K562 (cell line): Measurements from ENCODE around the gene CDC45. TPM values are rescaled to one million over a fixed set of nuclear protein-coding genes. Genes with fewer than 3 reads are reported as not detected.
A peak's percentile ranks its signal among the peaks of the same experiment; 100 is the strongest.

Experiments
- CEBPB ChIP-seq: fragments of 450-650 bp; IDR thresholded peaks from 2 replicates; pipeline ENCODE4 v1.6.1; 2016; ENCODE audit warnings: missing genetic modification characterization, missing compliant biosample characterization
- CHD7 ChIP-seq: fragments of 200-600 bp; sonication (generic); IDR thresholded peaks from one replicate; pipeline ENCODE4 v1.6.1; 2012; ENCODE audit warnings: mild to moderate bottlenecking, low read depth, low read length, inconsistent platforms
- CREM ChIP-seq: IDR thresholded peaks from 2 replicates; pipeline ENCODE4 v1.6.1; 2014; ENCODE audit warnings: antibody characterized with exemption, low read depth
- LEF1 ChIP-seq: fragments of 450-650 bp; IDR thresholded peaks from 2 replicates; pipeline ENCODE4 v1.6.1; 2016; ENCODE audit warnings: mild to moderate bottlenecking
- MYNN ChIP-seq, 2 experiments: sonication (generic); formaldehyde crosslinking in 1 of 2; IDR thresholded peaks; 2 replicates each; pipeline versions ENCODE4 v1.5.0 to v1.6.1; 2016 to 2020; ENCODE audit warnings: antibody characterized with exemption in 1 of 2, missing genetic modification reagents in 1 of 2
- POLR2A ChIP-seq: fragments of 450-650 bp; conservative IDR thresholded peaks from 2 replicates; pipeline ENCODE4 v1.6.1; 2016
- TEAD1 ChIP-seq, 2 experiments: fragments of 450-650 bp in 1 of 2; sonication (generic) in 1 of 2; formaldehyde crosslinking; IDR thresholded peaks; 2 replicates each; pipeline versions ENCODE4 v1.4.0 to v1.8.0; 2020 to 2022; ENCODE audit warnings: mild to moderate bottlenecking in 2 of 2, missing genetic modification reagents in 1 of 2
- ZNF253 ChIP-seq: fragments of 250-450 bp; sonication (Bioruptor Pico); conservative IDR thresholded peaks from 2 replicates; pipeline ENCODE4 v1.6.1; 2021; ENCODE audit warnings: mild to moderate bottlenecking
- polyA plus RNA-seq, 8 experiments: library from polyadenylated mRNA; depleted of rRNA in 4 of 8; stranded (reverse) in 5 of 8; unstranded in 3 of 8; fragments of >200 nt; fragmentation: Nextera tagmentation in 2 of 8; fragmentation: Illumina TruSeq in 1 of 8; extraction: Ambion mirVana in 2 of 8; extraction: Trizol in 1 of 8; gene quantifications; 2 replicates each; pipeline versions ENCODE4 v1.2.1 to v1.2.3, GENCODE V29; 2011 to 2014; ENCODE audit warnings: inconsistent platforms in 1 of 8, missing spikeins in 1 of 8
- total RNA-seq, 7 experiments: library from RNA; depleted of rRNA in 6 of 7; stranded (reverse); fragments of >200 nt in 6 of 7; fragmentation: Illumina TruSeq in 2 of 7; extraction: Trizol in 2 of 7; gene quantifications; 2 replicates each; pipeline versions ENCODE4 v1.2.1 to v1.2.3, GENCODE V29; 2011 to 2021; ENCODE audit warnings: low replicate concordance in 1 of 7
- TF ChIP-seq, protein P1 (sequence below): sonication (generic); formaldehyde crosslinking; IDR thresholded peaks from 2 replicates; pipeline ENCODE4 v1.8.0; 2022; ENCODE audit warnings: mild to moderate bottlenecking, missing genetic modification reagents
- TF ChIP-seq, protein P2 (sequence below): fragments of 250-450 bp; sonication (Bioruptor Pico); IDR thresholded peaks from 2 replicates; pipeline ENCODE4 v1.4.0; 2020; ENCODE audit warnings: mild to moderate bottlenecking, moderate library complexity

The CDC45 gene
- total and polyA plus RNA-seq, 9 of the 15 experiments (the other 6 are each of a cell fraction or from before 2014, with no cell fraction given) = 251 to 580 (median 410) TPM

DNA sequence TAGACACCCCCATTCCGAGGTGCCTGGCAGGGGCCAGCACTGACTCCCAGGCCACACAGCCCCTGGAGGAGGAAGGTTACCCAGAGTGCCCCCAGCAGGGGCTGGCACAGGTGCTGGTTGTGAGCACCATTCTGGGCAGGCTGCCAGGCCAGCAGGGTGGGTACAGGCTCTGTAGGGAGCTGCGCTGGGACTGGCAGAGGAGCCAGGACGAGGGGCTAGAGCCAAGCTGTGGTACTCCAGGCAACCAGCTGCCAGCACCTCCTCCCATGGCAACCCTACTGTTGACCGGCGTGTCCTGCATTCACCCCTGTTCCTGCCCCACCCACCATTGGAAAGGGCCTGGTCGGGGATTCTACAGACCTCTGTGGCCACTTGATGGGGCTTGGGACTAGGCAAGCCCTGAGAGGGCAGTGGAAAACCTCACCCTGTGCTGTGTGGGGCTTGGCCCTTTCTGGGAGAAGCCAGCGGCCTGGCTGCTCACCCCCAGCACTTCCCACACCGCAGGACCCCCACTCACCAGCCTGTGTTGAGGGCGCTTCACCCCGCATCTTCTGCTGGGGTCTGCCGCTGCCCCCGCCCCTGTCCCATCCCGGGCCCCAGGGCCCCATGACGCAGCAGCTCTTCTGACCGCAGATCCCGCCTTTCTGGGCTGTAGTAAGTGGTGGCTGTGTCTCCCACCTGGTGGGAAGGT lies 42.6 kb downstream of the CDC45 start (continued):
- TF ChIP-seq, protein P1, sequence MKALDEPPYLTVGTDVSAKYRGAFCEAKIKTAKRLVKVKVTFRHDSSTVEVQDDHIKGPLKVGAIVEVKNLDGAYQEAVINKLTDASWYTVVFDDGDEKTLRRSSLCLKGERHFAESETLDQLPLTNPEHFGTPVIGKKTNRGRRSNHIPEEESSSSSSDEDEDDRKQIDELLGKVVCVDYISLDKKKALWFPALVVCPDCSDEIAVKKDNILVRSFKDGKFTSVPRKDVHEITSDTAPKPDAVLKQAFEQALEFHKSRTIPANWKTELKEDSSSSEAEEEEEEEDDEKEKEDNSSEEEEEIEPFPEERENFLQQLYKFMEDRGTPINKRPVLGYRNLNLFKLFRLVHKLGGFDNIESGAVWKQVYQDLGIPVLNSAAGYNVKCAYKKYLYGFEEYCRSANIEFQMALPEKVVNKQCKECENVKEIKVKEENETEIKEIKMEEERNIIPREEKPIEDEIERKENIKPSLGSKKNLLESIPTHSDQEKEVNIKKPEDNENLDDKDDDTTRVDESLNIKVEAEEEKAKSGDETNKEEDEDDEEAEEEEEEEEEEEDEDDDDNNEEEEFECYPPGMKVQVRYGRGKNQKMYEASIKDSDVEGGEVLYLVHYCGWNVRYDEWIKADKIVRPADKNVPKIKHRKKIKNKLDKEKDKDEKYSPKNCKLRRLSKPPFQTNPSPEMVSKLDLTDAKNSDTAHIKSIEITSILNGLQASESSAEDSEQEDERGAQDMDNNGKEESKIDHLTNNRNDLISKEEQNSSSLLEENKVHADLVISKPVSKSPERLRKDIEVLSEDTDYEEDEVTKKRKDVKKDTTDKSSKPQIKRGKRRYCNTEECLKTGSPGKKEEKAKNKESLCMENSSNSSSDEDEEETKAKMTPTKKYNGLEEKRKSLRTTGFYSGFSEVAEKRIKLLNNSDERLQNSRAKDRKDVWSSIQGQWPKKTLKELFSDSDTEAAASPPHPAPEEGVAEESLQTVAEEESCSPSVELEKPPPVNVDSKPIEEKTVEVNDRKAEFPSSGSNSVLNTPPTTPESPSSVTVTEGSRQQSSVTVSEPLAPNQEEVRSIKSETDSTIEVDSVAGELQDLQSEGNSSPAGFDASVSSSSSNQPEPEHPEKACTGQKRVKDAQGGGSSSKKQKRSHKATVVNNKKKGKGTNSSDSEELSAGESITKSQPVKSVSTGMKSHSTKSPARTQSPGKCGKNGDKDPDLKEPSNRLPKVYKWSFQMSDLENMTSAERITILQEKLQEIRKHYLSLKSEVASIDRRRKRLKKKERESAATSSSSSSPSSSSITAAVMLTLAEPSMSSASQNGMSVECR (CRISPR knock-in tag) = peak; percentile 52; the same call in 1 of the 2 replicates
- TF ChIP-seq CHD7 (no peak), ZNF253 (CRISPR knock-in tag) (no peak), LEF1 (no peak), MYNN (IDR thresholded peaks at IDR 0.05) (peak; percentile 66), MYNN (CRISPR knock-in tag; IDR thresholded peaks at IDR 0.05) (no peak), CEBPB (no peak), POLR2A (peak; percentile 60), CREM (0 out of 2 replicates have a peak, but pooled peaks have one; percentile 3), TEAD1 (CRISPR knock-in tag; IDR thresholded peaks at IDR 0.05) (peak in 1 of 2 experiments; percentile 2; a peak in 1 of 4 replicates)
- TF ChIP-seq, protein P2, sequence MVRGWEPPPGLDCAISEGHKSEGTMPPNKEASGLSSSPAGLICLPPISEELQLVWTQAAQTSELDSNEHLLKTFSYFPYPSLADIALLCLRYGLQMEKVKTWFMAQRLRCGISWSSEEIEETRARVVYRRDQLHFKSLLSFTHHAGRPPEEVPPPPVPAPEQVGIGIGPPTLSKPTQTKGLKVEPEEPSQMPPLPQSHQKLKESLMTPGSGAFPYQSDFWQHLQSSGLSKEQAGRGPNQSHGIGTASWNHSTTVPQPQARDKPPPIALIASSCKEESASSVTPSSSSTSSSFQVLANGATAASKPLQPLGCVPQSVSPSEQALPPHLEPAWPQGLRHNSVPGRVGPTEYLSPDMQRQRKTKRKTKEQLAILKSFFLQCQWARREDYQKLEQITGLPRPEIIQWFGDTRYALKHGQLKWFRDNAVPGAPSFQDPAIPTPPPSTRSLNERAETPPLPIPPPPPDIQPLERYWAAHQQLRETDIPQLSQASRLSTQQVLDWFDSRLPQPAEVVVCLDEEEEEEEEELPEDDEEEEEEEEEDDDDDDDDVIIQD (CRISPR knock-in tag) = no peak
